H1 (cell line): ENCODE results near the gene GNG13. TPM values are rescaled to one million over a fixed set of nuclear protein-coding genes. Genes with fewer than 3 reads are reported as not detected.

ENCODE experiments used
- CTCF ChIA-PET: fragments of 300-600 bp; sonication (Branson Sonifier 250); formaldehyde crosslinking; loops from one replicate; lab custom pipeline; 2021; ENCODE audit not compliant: partially characterized antibody; lab: Charles Lee
- POLR2A ChIA-PET: fragments of 300-600 bp; sonication (Branson Sonifier 250); formaldehyde crosslinking; loops from one replicate; lab custom pipeline; 2021; ENCODE audit warnings: inconsistent platforms; ENCODE audit not compliant: partially characterized antibody; lab: Charles Lee
- DNase-seq, 2 experiments: peaks; one replicate each; pipeline versions ENCODE4 v3.0.0 to v3.0.0-alpha.2; 2010 to 2022; ENCODE audit warnings: low spot score in 2 of 2, low read depth in 1 of 2, mixed read lengths in 1 of 2
- FAIRE-seq: peaks from 2 replicates; lab custom pipeline; 2011; peaks lifted over from hg19 to GRCh38; lab: Jason Lieb, UNC
- H2AFZ ChIP-seq: 2 replicates; pipeline ENCODE4 v1.8.1; 2012; ENCODE audit warnings: low read length, inconsistent platforms
- H2AK5ac ChIP-seq: 2 replicates; pipeline ENCODE4 v1.6.1; 2013; ENCODE audit warnings: low read depth, low read length
- H2BK120ac ChIP-seq: replicated peaks from 2 replicates; pipeline ENCODE3; 2013; ENCODE audit warnings: low read depth, low read length, inconsistent platforms
- H2BK12ac ChIP-seq: 2 replicates; pipeline ENCODE4 v1.6.1; 2013; ENCODE audit warnings: low read depth, low read length
- H2BK15ac ChIP-seq: 2 replicates; pipeline ENCODE4 v1.6.1; 2013; ENCODE audit warnings: low read length
- H2BK20ac ChIP-seq: 2 replicates; pipeline ENCODE4 v1.6.1; 2013; ENCODE audit warnings: low read length
- H2BK5ac ChIP-seq: 2 replicates; pipeline ENCODE4 v1.6.1; 2013; ENCODE audit warnings: low read depth, low read length
- H3K14ac ChIP-seq: 2 replicates; pipeline ENCODE4 v1.6.1; 2013; ENCODE audit warnings: inconsistent platforms; ENCODE audit not compliant: insufficient read length
- H3K18ac ChIP-seq: 2 replicates; pipeline ENCODE4 v1.6.1; 2013; ENCODE audit warnings: low read length; ENCODE audit errors: extremely low read depth
- H3K23ac ChIP-seq: 2 replicates; pipeline ENCODE4 v1.6.1; 2013; ENCODE audit warnings: inconsistent platforms; ENCODE audit not compliant: insufficient read length
- H3K23me2 ChIP-seq: 2 replicates; pipeline ENCODE4 v1.6.1; 2013; ENCODE audit warnings: low read depth, low read length
- H3K27ac ChIP-seq: 2 replicates; pipeline ENCODE4 v1.6.1; 2011; ENCODE audit warnings: low read depth, low read length, inconsistent platforms
- H3K27me3 ChIP-seq, 4 experiments: replicated peaks in 1 of 4; 1 replicate in 1 of 4; 2 replicates in 3 of 4; pipeline versions ENCODE4 v1.6.1 to v1.8.1; 2011 to 2013; ENCODE audit warnings: low read length in 3 of 4, mild to moderate bottlenecking in 3 of 4, inconsistent platforms in 2 of 4, mixed read lengths in 2 of 4, moderate library complexity in 1 of 4; ENCODE audit not compliant: control insufficient read depth in 3 of 4, insufficient read depth in 3 of 4; ENCODE audit errors: extremely low read depth in 1 of 4
- H3K36me3 ChIP-seq, 4 experiments: 2 replicates each; pipeline versions ENCODE4 v1.6.1 to v1.8.1; 2011 to 2013; ENCODE audit warnings: mild to moderate bottlenecking in 4 of 4, low read length in 3 of 4, moderate library complexity in 2 of 4, control low read depth in 1 of 4, inconsistent platforms in 1 of 4; ENCODE audit not compliant: insufficient read depth in 4 of 4, control insufficient read depth in 2 of 4
- H3K4ac ChIP-seq: replicated peaks from 2 replicates; pipeline ENCODE3; 2013; ENCODE audit warnings: low read length, low read depth, mixed read lengths, inconsistent platforms; ENCODE audit not compliant: insufficient read length
- H3K4me1 ChIP-seq, 4 experiments: replicated peaks in 1 of 4; 1 replicate in 1 of 4; 2 replicates in 3 of 4; pipeline versions ENCODE4 v1.6.1 to v1.8.1; 2011 to 2013; ENCODE audit warnings: low read length in 3 of 4, inconsistent platforms in 2 of 4, mixed read lengths in 1 of 4; ENCODE audit not compliant: insufficient read depth in 4 of 4, control insufficient read depth in 3 of 4
- H3K4me2 ChIP-seq, 2 experiments: 2 replicates each; pipeline versions ENCODE4 v1.6.1 to v1.8.1; 2011 to 2013; ENCODE audit warnings: low read depth in 2 of 2, low read length in 2 of 2, control low read depth in 1 of 2, inconsistent platforms in 1 of 2, mild to moderate bottlenecking in 1 of 2; ENCODE audit not compliant: insufficient read depth in 1 of 2
- H3K4me3 ChIP-seq, 4 experiments: fragments of 200-600, 300-600 bp in 1 of 4; sonication (generic), shearing (Covaris generic), sonication (Bioruptor Twin) in 1 of 4; 2 replicates each; pipeline versions ENCODE4 v1.5.1 to v1.8.1; 2011 to 2016; ENCODE audit warnings: low read length in 4 of 4, low read depth in 3 of 4, control low read depth in 2 of 4, inconsistent platforms in 2 of 4, mild to moderate bottlenecking in 2 of 4, mixed read lengths in 1 of 4, moderate library complexity in 1 of 4; ENCODE audit not compliant: insufficient read depth in 2 of 4; ENCODE audit errors: extremely low read depth in 1 of 4
- H3K56ac ChIP-seq: replicated peaks from 2 replicates; pipeline ENCODE3; 2013; ENCODE audit warnings: low read depth, mild to moderate bottlenecking, mixed read lengths, low read length, inconsistent platforms; ENCODE audit not compliant: insufficient read length
- H3K79me1 ChIP-seq: 2 replicates; pipeline ENCODE4 v1.6.1; 2013; ENCODE audit warnings: low read depth, low read length, control low read depth
- H3K79me2 ChIP-seq, 2 experiments: 2 replicates each; pipeline versions ENCODE4 v1.6.1 to v1.8.1; 2012 to 2013; ENCODE audit warnings: low read length in 2 of 2, mild to moderate bottlenecking in 2 of 2, inconsistent platforms in 1 of 2; ENCODE audit not compliant: insufficient read depth in 2 of 2, control insufficient read depth in 1 of 2
- H3K9ac ChIP-seq, 4 experiments: replicated peaks in 1 of 4; 1 replicate in 1 of 4; 2 replicates in 3 of 4; pipeline versions ENCODE4 v1.6.1 to v1.8.1; 2011 to 2013; ENCODE audit warnings: low read depth in 3 of 4, low read length in 3 of 4, control low read depth in 2 of 4, mild to moderate bottlenecking in 2 of 4, moderate library complexity in 2 of 4, inconsistent platforms in 1 of 4; ENCODE audit errors: extremely low read depth in 1 of 4
- H3K9me3 ChIP-seq, 2 experiments: 2 replicates each; pipeline versions ENCODE4 v1.6.1 to v1.8.1; 2012 to 2013; ENCODE audit warnings: mild to moderate bottlenecking in 2 of 2, moderate library complexity in 2 of 2, control low read depth in 1 of 2, inconsistent platforms in 1 of 2, low read depth in 1 of 2, low read length in 1 of 2, mixed read lengths in 1 of 2; ENCODE audit not compliant: insufficient read depth in 2 of 2
- H4K20me1 ChIP-seq, 2 experiments: replicated peaks in 1 of 2; 2 replicates each; pipeline versions ENCODE3 to v1.8.1; 2011 to 2013; ENCODE audit warnings: inconsistent platforms in 2 of 2, low read length in 2 of 2, mild to moderate bottlenecking in 1 of 2; ENCODE audit not compliant: insufficient read depth in 2 of 2, control insufficient read depth in 1 of 2
- H4K5ac ChIP-seq: 2 replicates; pipeline ENCODE4 v1.6.1; 2013; ENCODE audit warnings: low read length, low read depth, mixed read lengths, inconsistent platforms; ENCODE audit not compliant: insufficient read length
- H4K8ac ChIP-seq: 2 replicates; pipeline ENCODE4 v1.8.0; 2013; ENCODE audit warnings: mild to moderate bottlenecking, moderate library complexity, low read length, inconsistent platforms; ENCODE audit not compliant: insufficient read depth; ENCODE audit errors: extremely low read depth
- H4K91ac ChIP-seq: replicated peaks from 2 replicates; pipeline ENCODE3; 2013; ENCODE audit warnings: low read length, mixed read lengths, inconsistent platforms; ENCODE audit not compliant: insufficient read length
- BRCA1 ChIP-seq: IDR thresholded peaks from 2 replicates; pipeline ENCODE4 v1.6.1; 2012; ENCODE audit warnings: low read depth, low read length, improper control_type of control experiment
- CBX8 ChIP-seq: fragments of 300-800, 300-1000 bp; sonication (generic); IDR thresholded peaks from 2 replicates; pipeline ENCODE4 v1.7.1; 2016; ENCODE audit warnings: low read depth, low read length, borderline replicate concordance
- CEBPB ChIP-seq: IDR thresholded peaks from 2 replicates; pipeline ENCODE4 v1.6.1; 2012; ENCODE audit warnings: low read depth, low read length
- CHD1 ChIP-seq: IDR thresholded peaks from 2 replicates; pipeline ENCODE4 v1.6.1; 2012; ENCODE audit warnings: low read depth, low read length, improper control_type of control experiment
- CREB1 ChIP-seq: IDR thresholded peaks from 2 replicates; pipeline ENCODE4 v1.6.1; 2012; ENCODE audit warnings: inconsistent platforms
- FOSL1 ChIP-seq: IDR thresholded peaks from 2 replicates; pipeline ENCODE4 v1.6.1; 2011; ENCODE audit warnings: mild to moderate bottlenecking, low read depth, low read length, moderate library complexity; ENCODE audit not compliant: insufficient read depth
- HDAC2 ChIP-seq, 2 experiments: fragments of 300-600 bp in 1 of 2; sonication (generic) in 1 of 2; IDR thresholded peaks; 2 replicates each; pipeline ENCODE4 v1.6.1; 2011 to 2012; ENCODE audit warnings: low read depth in 2 of 2, low read length in 2 of 2, mild to moderate bottlenecking in 2 of 2, moderate library complexity in 2 of 2, borderline replicate concordance in 1 of 2, inconsistent platforms in 1 of 2
- KDM4A ChIP-seq: IDR thresholded peaks from one replicate; pipeline ENCODE4 v1.7.1; 2012; ENCODE audit warnings: low read depth, mild to moderate bottlenecking, moderate library complexity, low read length, inconsistent platforms; ENCODE audit not compliant: severe bottlenecking
- KDM5A ChIP-seq: fragments of 200-600 bp; IDR thresholded peaks from 2 replicates; pipeline ENCODE4 v1.7.1; 2012; ENCODE audit warnings: mild to moderate bottlenecking, low read length, inconsistent platforms, mixed read lengths
- NANOG ChIP-seq: IDR thresholded peaks from 2 replicates; pipeline ENCODE4 v1.6.1; 2011; ENCODE audit warnings: low read length, low read depth, mild to moderate bottlenecking, inconsistent platforms; ENCODE audit not compliant: insufficient read depth, poor library complexity, severe bottlenecking
- POU5F1 ChIP-seq: IDR thresholded peaks from 2 replicates; pipeline ENCODE4 v1.6.1; 2011; ENCODE audit warnings: low read depth, mild to moderate bottlenecking, low read length, moderate library complexity
- SP2 ChIP-seq: IDR thresholded peaks from 2 replicates; pipeline ENCODE4 v1.6.1; 2012; ENCODE audit warnings: mild to moderate bottlenecking, low read length, inconsistent platforms
- WGBS, 2 experiments: shearing (Covaris generic) in 1 of 2; methylation state at CpG; one replicate each; pipeline versions ENCODE4 v1.1.6 to v1.1.7; 2013 to 2015; ENCODE audit warnings: low lambda C conversion rate in 2 of 2, mixed read lengths in 2 of 2, inconsistent platforms in 1 of 2, low coverage in 1 of 2, missing lambda C conversion rate in 1 of 2; ENCODE audit not compliant: insufficient replicate concordance in 2 of 2, insufficient coverage in 1 of 2, insufficient read length in 1 of 2; ENCODE audit errors: extremely low coverage in 1 of 2, missing lambda C conversion rate in 1 of 2; 5-methylcytosine and 5-hydroxymethylcytosine counted together
- polyA plus RNA-seq, 7 experiments: library from polyadenylated mRNA; depleted of rRNA in 3 of 7; stranded (reverse) in 5 of 7; unstranded in 2 of 7; fragments of >200 nt in 5 of 7; fragments of 200-250 nt in 2 of 7; gene quantifications; 1 replicate in 5 of 7; 2 replicates in 1 of 7; 4 replicates in 1 of 7; pipeline versions ENCODE4 v1.2.1 to v1.2.3, GENCODE V29; 2011 to 2013; ENCODE audit warnings: missing spikeins in 2 of 7, mixed read lengths in 2 of 7
- total RNA-seq: library from RNA; stranded (reverse); fragmentation: NEBNext Ultra II Directional; extraction: Animal tissue kit (Norgen Biotek cat#: 25700); gene quantifications from 2 replicates; pipeline ENCODE4 v1.2.1, GENCODE V29; 2021

The GNG13 gene
- total and polyA plus RNA-seq, 2 of the 8 experiments (the other 6 are each of a cell fraction or from before 2014, with no cell fraction given): not detected

DNA sequence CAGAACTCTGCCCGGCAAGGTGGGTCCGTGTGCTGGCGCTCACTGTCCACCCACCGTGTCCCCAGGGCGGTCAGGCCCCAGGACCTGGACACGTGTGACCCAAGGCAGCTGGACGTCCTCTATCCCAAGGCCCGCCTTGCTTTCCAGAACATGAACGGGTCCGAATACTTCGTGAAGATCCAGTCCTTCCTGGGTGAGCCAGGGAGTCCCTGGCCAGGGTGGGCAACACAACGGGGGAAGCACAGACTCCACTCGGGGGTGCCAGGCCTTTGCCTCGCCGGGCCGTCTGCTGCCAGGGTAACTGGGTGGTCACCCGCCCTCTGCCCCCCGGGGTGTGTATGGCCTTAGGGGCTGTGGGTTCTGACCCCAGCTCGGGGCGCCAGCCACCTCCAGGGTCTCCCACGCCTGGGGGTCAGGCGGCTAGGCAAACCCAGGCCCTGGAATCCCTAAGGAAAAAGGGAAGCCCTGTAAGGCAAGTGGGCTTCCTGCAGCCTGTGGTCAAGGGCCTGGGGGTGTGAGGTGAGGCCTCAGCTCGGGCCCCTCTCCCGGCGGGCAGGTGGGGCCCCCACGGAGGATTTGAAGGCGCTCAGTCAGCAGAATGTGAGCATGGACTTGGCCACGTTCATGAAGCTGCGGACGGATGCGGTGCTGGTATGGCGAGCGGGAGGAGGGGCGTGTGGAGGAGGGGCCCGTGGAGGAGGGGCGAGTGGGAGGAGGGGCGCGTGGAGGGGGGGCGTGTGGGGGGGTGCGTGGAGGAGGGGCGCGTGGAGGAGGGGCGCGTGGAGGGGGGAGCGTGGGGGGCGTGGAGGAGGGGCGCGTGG is 33.5 kb downstream of the GNG13 start:
- Histone ChIP-seq H3K79me1 (no peaks in the 10 kb centered on the region), H4K5ac (no peak overlapping the region), H3K36me3 (no peaks in the 10 kb centered on the region), H3K27ac (no peak overlapping the region), H2AK5ac (no peak overlapping the region), H3K56ac (no peak overlapping the region), H2BK20ac (no peak overlapping the region), H3K18ac (no peak overlapping the region), H2BK5ac (no peak overlapping the region), H3K4me2 (no peak overlapping the region), H3K79me2 (no peaks in the 10 kb centered on the region), H4K8ac (no peak overlapping the region), H2BK15ac (no peak overlapping the region), H3K23ac (no peak overlapping the region), H3K4me3 (no peak overlapping the region), H3K9me3 (no peaks in the 10 kb centered on the region), H3K4me1 (peaks cover 0 to 9% (median 6%) of the 10 kb centered on the region in 4 experiments; a peak in 5 of 7 replicates), H2BK12ac (0 out of 2 replicates have a peak overlapping the region, but pooled peaks have one; percentile 7), H3K14ac (no peak overlapping the region), H2BK120ac (no peak overlapping the region), H4K20me1 (no peaks in the 10 kb centered on the region), H3K9ac (no peak overlapping the region), H4K91ac (no peak overlapping the region), H3K23me2 (no peaks in the 10 kb centered on the region; the same call in 1 of the 2 replicates), H3K27me3 (no peaks in the 10 kb centered on the region), H3K4ac (no peak overlapping the region), H2AFZ (no peak overlapping the region)
- ChIA-PET CTCF (interaction anchor here (1.1 to 1.7 kb wide), 5 partner anchors 18 to 51 kb away, joined by 3 to 7 read pairs (median 4); no protein-coding TSS in a partner anchor), POLR2A (interaction anchor here (1.2 to 1.8 kb wide), 2 partner anchors 35 to 51 kb away, joined by 3 read pairs; no protein-coding TSS in a partner anchor)
- 93% methylated on average over 32 of the region's 48 CpGs; no CpG with 5 or more reads in 1 of the 2 experiments for WGBS, 2 experiments
- no peak for DNase-seq
- TF ChIP-seq BRCA1 (no peak), HDAC2 (IDR thresholded peaks at IDR 0.05; ENCODE audit: borderline replicate concordance in 1 of 2, low read depth in 2 of 2, low read length in 2 of 2) (no peak), POU5F1 (no peak), KDM4A (no peak), FOSL1 (no peak), NANOG (no peak), CBX8 (no peak), CREB1 (no peak), SP2 (no peak), KDM5A (no peak), CHD1 (no peak), CEBPB (no peak)
- no peak for FAIRE-seq
